GM19463 (cell line): ENCODE measurements around the gene STXBP6.

Source experiments
- ATAC-seq: cut with Tn5 transposase; IDR thresholded peaks from one replicate; pipeline ENCODE4 v1.9.1; 2021; ENCODE audit warnings: mild to moderate bottlenecking, moderate library complexity; ENCODE audit not compliant: unreplicated experiment

Gene STXBP6

GRCh38 chr14:24892497-24893051, 157.4 kb downstream of the STXBP6 start:
- no peak for ATAC-seq

- no peak for ATAC-seq
Observed at GRCh38 chr14:24891987-24892496, 157.9 kb downstream of the STXBP6 start.

- no peak for ATAC-seq
Observed at GRCh38 chr14:24890716-24891115, 159.2 kb downstream of the STXBP6 start.

- no peak for ATAC-seq
Observed at GRCh38 chr14:24889843-24890242, 160.1 kb downstream of the STXBP6 start.

GRCh38 chr14:24888532-24888931, 161.4 kb downstream of the STXBP6 start:
- no peak for ATAC-seq

- ATAC-seq: no peak
Observed at GRCh38 chr14:24887623-24888304, 162.2 kb downstream of the STXBP6 start.

GRCh38 chr14:24885410-24885913, 164.5 kb downstream of the STXBP6 start:
- no peak for ATAC-seq

- ATAC-seq: no peak
Observed at GRCh38 chr14:24883576-24883975, 166.4 kb downstream of the STXBP6 start.

- ATAC-seq: no peak
Observed at GRCh38 chr14:24881116-24881893, 168.6 kb downstream of the STXBP6 start.

- no peak for ATAC-seq
Observed at GRCh38 chr14:24880689-24881088, 169.3 kb downstream of the STXBP6 start.

- ATAC-seq: no peak
Observed at GRCh38 chr14:24879661-24880386, 170.1 kb downstream of the STXBP6 start.

- no peak for ATAC-seq
Observed at GRCh38 chr14:24876996-24877395, 173.0 kb downstream of the STXBP6 start.

- no peak for ATAC-seq
Observed at GRCh38 chr14:24875991-24876878, 173.7 kb downstream of the STXBP6 start.

GRCh38 chr14:24875203-24875838, 174.6 kb downstream of the STXBP6 start:
- no peak for ATAC-seq

GRCh38 chr14:24874514-24875202, 175.3 kb downstream of the STXBP6 start:
- no peak for ATAC-seq

- ATAC-seq: no peak
Observed at GRCh38 chr14:24873551-24873950, 176.4 kb downstream of the STXBP6 start.

- ATAC-seq: no peak
Observed at GRCh38 chr14:24870949-24871701, 178.8 kb downstream of the STXBP6 start.

GRCh38 chr14:24868389-24868788, 181.6 kb downstream of the STXBP6 start:
- ATAC-seq: no peak
